AG08396 (cell line): ENCODE measurements around the gene SAPCD2.
"Not testable (repeated sequence)": the region's sequence is repeated elsewhere in the genome, so short reads cannot be mapped to it uniquely, and the experiment has no call there.

Source experiments
- DNase-seq: peaks from one replicate; pipeline ENCODE4 v3.0.0; 2012; ENCODE audit warnings: low spot score, mixed read lengths

SAPCD2 gene

GRCh38 chr9:137064880-137065164 lies 5.5 kb downstream of the SAPCD2 start:
- no peak for DNase-seq

- DNase-seq: peak; percentile 86
Measured at GRCh38 chr9:137064027-137064879, 6.1 kb downstream of the SAPCD2 start.

GRCh38 chr9:137063311-137064026 lies 6.9 kb downstream of the SAPCD2 start:
- no peak for DNase-seq

- DNase-seq: not testable (repeated sequence)
Measured at GRCh38 chr9:137062798-137063197, 7.6 kb downstream of the SAPCD2 start.

- DNase-seq: no peak
Measured at GRCh38 chr9:137062384-137062783, 8.0 kb downstream of the SAPCD2 start.

GRCh38 chr9:137058521-137059234 lies 11.7 kb downstream of the SAPCD2 start:
- DNase-seq: no peak

- DNase-seq: no peak
Measured at GRCh38 chr9:137057545-137057944, 12.8 kb downstream of the SAPCD2 start.

- DNase-seq: no peak
Measured at GRCh38 chr9:137056739-137057415, 13.5 kb downstream of the SAPCD2 start.

- DNase-seq: peak; percentile 76
Measured at GRCh38 chr9:137055385-137056364, 14.7 kb downstream of the SAPCD2 start.

- DNase-seq: no peak
Measured at GRCh38 chr9:137054932-137055384, 15.4 kb downstream of the SAPCD2 start.

GRCh38 chr9:137053944-137054931 lies 16.1 kb downstream of the SAPCD2 start, which contains the start of gene ENTPD2:
Gene ENTPD2 (minus strand): TSS chr9:137054061. CDS start chr9:137053997, 64 bp downstream.
- no peak for DNase-seq

- DNase-seq: no peak
Measured at GRCh38 chr9:137052998-137053943, 17.1 kb downstream of the SAPCD2 start.

GRCh38 chr9:137052293-137052692 lies 18.1 kb downstream of the SAPCD2 start:
- no peak for DNase-seq

GRCh38 chr9:137051145-137051724 lies 19.1 kb downstream of the SAPCD2 start:
- no peak for DNase-seq

GRCh38 chr9:137050570-137050969 lies 19.8 kb downstream of the SAPCD2 start:
- no peak for DNase-seq

- peak; percentile 78 for DNase-seq
Measured at GRCh38 chr9:137049544-137050449, 20.6 kb downstream of the SAPCD2 start.
